Stimulated activated CD4-positive, alpha-beta T cell treated with anti-CD3 and anti-CD28 coated beads, TNF-alpha, amount 100 ng/mL, for 1 hour (primary cell): ENCODE results near the gene SMIM22.

Experiments
- DNase-seq, 3 donors: peaks; one replicate each; pipeline ENCODE4 v3.0.0-alpha.2; 2020; ENCODE audit warnings: low read depth in 3 of 3, low spot score in 1 of 3

The SMIM22 gene

DNA sequence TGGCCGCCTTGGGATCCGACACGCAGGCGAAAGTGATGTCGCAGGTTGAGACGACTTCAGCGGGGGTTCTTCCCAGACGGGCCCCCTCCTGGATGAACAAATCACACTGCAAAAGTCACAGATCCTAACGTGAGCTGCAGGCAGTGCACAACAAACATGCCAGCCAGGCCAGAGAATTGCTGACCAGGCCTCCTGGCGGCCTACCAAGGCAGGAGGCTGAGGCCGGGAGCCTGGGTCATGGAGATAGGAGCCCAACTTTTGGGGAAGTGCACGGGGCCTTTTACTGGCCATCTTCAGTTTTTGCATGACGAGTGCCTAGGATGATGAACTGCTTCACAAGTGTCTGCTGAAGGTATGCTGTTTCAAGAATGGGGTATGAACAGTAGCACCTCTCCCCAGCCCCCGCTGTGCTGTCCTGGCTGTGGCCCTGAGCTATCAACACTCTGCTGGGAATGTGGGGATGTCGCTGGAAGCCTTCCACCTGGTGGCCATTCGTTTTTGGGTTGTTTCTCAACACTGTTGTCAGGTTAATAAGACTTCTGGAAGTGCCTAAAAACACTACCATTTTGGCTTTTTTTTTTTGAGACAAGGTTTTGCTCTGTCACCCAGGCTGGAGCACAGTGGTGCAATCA, 19.5 kb downstream of the SMIM22 start:
- DNase-seq = no peak

DNA sequence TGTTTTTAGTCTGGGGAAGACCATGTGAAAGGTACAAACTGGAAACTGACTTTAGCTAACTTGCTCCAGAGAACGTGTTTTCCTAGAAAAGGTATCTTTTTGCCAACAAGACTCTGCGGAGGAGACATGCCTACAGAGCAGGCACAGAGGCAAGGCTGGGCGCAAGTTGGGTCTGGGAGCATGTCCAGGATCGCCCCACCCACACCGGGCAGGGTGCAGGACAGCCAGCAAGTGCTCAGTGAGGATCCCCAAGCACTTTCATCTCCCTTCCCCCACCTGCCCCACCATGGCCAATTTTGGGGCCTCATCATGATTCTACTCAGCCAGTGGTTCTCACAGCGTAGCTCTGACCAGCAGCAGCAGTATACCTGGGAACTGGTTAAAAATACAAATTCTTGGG, 25.5 kb downstream of the SMIM22 start:
- DNase-seq = no peak

DNA sequence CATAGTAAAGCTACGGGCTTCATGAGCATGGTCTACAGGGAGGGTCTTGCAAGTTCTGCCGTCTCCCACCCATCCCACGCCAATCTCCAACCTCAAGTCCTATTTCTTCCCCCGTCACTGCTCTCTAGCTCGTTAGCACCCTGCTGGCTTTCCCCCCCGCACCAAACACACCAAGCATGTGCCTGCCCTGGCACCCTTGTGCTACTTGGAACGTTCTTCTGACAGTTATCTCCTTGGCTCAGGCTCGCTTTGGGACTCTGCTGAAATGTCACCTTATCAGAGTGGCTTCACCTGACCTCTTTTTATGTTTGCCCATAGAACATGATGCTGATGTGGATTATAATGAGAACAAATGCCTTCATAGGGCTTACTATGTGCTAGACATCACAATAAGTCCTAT, 30.0 kb downstream of the SMIM22 start:
- no peak for DNase-seq

DNA sequence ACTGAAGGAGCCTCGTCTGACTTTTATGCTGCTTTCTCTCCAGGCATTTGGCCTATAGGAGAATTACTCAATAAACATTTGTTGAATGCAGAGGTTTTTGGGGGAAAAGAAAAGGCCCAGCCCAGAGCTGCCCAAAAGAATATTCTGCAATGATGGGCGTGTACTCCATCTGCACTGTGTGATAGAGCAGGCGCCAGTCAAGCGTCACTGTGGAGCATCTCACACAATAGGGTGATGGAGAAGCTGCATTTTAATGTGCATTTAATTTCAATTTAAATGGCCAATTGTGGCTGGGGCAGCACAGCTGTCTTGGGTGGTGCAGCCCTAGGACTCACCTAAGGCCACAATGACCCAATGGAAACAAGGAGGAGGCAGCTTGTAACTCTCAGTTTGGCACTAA, 31.4 kb downstream of the SMIM22 start:
- DNase-seq = no peak

DNA sequence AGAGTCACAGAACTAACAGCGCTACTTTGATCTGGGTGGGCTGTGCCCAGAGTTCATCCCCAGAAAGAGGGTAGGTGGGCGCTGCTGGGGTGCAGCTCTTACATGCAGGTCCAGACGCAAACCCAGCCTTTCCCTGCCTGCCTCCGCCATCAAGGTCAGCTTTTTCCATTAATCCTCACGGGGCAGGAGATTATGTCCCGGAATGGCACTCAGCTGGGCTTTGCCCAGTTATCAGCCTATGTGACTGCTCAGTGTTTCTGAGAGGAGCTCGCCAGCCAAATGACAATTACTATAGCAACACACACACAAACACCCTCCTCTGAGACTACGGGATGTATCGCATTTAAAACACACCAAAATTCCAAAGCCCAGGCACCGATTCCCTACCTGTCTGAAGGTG, 31.8 kb downstream of the SMIM22 start:
- DNase-seq = no peak

DNA sequence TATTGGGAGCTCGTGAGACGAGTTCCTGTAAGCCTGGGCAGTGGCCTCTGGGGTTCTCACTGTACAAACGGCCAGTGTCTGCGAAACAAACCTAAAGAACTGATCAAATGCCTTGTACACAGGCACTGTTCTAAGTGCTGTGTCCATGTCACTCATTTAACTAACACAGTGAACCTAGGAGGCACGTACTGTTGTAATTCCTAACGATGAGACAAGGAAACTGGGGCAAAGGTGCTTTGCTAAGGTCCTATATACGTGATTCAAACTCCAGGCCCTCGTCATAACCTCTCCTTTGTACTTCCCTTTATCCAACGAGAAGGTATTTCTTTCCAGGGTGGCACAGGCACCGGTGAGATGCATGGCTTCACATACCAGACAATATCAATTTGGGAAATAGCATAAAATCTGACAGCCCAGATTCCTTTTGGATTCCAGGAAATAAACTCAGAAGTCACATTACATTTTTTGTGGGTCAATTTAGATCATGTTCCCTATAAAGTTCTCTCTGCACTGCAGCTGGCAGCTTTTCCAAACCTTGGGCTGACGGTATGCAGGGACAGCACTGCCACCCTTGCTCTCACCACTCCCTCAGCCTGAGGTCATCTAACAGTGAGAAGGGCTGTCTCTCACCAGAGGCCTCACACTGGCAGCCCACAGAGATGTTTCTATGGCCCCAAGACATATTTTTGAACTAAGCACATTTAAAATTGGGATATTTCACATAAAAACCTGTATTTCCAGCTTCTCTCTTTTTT, 33.6 kb downstream of the SMIM22 start:
- no peak for DNase-seq

DNA sequence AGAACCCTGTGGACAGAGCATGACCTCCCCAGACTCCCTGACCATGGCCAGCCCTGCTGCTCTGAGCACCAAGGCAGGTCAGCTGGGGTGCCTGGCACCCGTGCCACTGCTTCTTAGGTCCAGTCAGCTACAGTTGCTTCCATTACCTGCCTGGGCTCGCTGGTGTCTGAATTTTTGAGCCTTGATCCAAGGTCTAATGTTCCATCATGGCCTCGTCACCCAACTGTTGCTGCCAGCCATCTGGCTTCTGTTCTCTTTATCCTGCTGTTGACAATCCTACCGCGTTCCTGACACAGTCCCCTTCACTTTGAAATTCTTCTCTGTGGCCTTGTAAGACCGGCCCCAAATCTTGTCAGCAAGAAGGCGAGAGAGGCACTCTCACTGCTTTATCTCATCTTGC, 35.2 kb downstream of the SMIM22 start:
- no peak for DNase-seq

DNA sequence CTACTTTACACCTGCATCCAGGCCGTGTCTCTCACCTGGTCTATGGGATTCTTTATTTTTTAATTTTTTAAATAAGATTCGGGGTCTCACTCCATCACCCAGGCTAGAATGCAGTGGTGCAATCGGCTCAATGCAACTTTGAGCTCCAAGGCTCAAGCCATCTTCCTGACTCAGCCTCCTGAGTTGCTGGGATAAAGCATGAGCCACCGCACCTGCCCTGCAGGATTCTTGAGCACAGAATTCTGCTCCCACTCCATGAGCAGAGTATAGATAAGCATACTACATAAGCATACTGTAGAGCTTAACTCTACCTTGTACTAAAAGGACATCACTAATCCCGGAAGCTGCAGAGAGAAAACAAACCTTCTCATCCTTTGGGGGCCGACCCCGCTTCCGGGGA, 36.4 kb downstream of the SMIM22 start:
- no peak for DNase-seq

DNA sequence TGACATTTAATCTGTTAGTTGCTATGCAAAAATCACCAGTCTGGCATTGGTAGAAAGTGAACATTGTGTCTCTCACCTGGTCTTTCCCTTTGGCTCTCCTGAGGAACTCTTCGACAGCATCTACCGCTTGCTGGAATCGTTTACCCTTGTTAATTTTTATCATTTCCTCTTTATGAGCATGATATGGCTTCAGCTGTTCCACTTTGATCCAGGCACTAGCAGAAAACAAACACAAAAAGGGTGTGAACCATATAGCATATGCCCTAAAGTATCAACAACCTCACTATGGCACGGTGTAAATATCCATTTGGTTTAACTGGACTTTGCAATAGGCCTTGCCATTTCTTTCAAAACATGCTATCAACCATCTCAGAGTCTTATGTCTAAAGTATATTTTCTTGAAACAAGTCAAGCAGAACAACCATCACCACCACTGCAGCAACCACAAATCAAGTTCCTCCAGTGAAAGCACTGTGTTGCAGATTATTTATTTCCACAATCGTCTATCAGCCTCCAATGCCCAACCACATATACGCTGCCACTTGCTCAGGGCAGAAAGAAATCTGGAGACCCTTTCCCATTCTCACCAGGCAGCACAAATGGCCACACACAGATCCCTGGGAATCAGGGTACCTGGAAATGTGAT, 37.7 kb downstream of the SMIM22 start:
- DNase-seq = no peak

DNA sequence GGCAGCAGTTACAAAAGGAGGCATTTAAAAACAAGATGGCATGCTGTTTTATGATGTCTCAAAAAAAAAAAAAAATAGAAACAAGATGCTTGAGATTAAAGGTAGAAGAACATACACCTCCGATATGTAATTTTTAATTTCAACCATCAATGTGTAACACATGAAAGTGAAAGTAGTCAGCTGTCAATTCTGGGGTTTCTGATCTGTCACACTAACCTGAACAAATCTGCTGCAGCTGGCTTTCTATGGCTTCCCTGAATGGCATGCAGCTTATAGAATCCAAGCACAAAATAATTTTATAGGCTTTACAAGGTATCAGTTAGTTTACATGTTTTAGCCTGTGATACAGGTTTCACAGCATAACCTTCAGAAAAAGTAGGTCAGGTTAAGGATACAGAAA, 38.4 kb downstream of the SMIM22 start:
- no peak for DNase-seq

DNA sequence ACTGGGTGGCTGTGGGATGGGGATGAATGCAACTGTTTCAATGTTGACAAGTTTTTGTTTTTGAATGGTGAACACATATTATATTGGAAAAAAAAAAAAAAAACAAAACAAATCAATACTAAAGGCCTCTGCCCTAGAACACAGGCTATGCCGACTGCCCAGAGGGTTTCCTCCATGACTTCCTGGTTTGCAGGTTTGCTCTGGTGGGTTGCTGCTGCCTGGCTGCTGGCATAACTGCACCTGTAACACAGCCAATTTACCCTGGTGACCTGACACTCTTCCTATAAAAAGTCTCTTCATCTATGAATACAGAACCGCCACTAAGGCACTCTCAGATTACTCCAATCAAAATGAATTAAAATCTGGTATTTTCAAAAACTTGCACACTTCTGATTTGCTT, 41.6 kb downstream of the SMIM22 start:
- DNase-seq = no peak

DNA sequence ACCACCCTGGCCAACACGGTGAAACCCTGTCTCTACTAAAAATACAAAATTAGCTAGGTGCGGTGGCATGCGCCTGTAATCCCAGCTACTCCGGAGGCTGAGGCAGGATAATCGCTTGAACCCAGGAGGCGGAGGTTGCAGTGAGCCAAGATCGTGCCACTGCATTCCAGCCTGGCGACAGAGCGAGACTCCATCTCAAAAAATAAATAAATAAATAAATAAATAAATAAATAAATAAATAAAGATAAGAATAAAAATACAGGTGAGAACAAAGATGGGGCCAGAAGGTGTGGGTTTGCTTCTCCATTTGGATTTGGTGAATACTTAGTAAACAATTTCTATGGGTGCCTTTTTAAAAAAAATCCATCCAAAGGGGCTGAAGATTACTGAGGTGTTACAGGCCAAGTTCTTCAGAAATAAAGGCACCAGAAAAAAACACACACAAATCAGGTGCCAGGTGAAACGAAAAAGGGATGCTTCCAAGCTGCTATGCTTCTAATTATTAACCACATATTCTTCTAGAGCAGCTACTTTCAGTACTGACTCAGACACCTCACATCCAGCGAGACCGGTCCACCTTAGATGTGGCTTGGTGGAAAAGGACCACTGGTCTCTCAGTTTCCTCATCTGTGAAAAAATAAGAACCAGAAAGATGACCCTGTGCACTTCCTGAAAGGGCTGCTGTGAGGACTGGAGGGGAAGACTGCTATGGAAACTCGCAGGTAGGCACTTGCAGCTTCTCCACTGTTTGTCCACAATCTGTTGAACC, 42.7 kb downstream of the SMIM22 start:
- DNase-seq = no peak

DNA sequence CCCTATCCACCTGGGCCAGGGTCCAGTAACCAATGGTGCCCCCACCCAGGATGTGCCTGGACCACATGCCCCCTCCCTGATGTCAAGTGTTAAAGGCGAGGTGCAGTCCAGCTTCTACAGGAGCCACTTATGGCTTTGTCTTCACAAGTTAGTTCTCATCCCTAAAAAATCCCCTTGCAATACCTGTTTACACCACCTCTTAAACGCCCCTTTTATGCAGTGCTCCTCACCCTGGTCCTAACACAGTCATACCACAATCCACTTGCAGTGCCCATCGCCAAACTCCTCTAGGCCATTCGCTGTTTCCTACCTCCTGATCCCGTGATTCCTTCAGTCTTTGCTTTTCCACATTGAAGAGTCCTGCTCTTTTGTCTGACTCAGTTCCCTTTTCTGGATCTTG, 44.8 kb downstream of the SMIM22 start:
- no peak for DNase-seq

DNA sequence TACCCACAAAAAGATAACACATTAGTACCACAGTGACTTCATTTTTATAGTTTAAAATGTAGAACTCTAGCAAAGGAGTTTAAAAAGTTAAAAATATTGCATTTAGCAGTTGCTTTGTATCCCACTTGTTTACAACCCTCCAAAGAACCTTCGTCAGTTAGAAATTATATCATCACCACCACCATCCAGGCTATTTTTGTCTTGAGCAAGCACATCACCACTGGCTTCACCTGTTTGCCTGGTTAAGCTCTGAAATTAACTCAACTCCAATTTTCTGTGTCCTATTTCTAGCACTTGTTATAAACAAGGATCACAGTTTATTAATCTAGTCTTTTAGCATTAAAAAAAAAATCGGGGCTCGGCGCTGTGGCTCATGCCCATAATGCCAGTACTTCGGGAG, 45.8 kb downstream of the SMIM22 start:
- DNase-seq = no peak
